Breast epithelium (tissue), 3 donors: ENCODE measurements around the gene CCT2.

ENCODE experiments used
- POLR2A ChIP-seq: fragments of 450-650 bp; IDR thresholded peaks from one replicate; pipeline ENCODE4 v1.6.1; 2016; ENCODE audit warnings: antibody characterized with exemption, mild to moderate bottlenecking, moderate library complexity
- TF ChIP-seq, protein P1 (sequence below), 3 donors: fragments of 450-650 bp; IDR thresholded peaks; one replicate each; pipeline ENCODE4 v1.5.1; 2016 to 2017; ENCODE audit warnings: antibody characterized with exemption in 3 of 3, mild to moderate bottlenecking in 3 of 3, moderate library complexity in 3 of 3

DNA sequence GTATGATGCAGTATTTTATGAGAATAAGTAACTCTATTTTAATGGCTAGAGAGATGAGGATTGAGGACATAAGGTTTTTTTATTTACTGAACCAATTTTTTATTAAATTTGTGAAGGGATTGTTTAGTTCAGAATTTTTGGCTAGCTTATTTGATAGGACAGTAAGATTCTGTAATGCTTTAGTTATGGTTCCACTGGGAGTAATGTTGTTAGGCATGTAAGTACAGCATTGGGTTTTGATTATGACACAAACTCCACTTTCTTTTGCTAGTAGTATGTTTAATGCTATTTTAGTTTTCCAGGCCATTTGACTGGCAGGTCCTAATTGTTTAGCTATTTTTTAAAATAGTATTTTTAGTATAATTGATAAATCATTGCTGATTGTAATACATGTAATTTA lies 59.3 kb downstream of the CCT2 start:
- TF ChIP-seq, protein P1, sequence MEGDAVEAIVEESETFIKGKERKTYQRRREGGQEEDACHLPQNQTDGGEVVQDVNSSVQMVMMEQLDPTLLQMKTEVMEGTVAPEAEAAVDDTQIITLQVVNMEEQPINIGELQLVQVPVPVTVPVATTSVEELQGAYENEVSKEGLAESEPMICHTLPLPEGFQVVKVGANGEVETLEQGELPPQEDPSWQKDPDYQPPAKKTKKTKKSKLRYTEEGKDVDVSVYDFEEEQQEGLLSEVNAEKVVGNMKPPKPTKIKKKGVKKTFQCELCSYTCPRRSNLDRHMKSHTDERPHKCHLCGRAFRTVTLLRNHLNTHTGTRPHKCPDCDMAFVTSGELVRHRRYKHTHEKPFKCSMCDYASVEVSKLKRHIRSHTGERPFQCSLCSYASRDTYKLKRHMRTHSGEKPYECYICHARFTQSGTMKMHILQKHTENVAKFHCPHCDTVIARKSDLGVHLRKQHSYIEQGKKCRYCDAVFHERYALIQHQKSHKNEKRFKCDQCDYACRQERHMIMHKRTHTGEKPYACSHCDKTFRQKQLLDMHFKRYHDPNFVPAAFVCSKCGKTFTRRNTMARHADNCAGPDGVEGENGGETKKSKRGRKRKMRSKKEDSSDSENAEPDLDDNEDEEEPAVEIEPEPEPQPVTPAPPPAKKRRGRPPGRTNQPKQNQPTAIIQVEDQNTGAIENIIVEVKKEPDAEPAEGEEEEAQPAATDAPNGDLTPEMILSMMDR (IDR thresholded peaks at IDR 0.05) = no peak
- no peak for TF ChIP-seq POLR2A
